Measurements from ENCODE around the gene SLC25A47.

Gene SLC25A47

DNA sequence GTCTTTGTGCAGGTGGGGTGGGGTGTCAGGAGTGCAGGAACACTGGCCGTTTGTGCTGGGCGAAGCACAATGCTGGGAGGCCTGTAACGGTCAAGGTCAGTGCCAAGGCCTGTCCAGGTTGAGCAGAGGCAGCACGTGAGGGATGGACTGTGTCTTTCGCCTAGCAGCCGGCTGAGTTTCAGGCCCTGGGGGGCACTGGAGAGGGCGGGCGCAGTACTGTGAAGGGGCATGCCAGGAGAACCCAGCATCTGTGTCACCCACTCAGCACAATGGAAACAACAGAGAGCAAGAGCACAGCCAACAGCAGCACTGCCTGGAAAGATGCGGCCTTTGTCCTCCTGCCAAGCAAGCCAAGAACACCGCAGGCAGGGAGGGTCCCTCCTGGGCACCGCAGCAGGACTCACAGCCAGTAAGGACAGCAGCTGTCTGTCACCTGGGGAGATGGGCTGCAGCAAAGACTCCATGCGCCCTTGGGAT lies 25.2 kb downstream of the SLC25A47 start:
- ChIA-PET CTCF (interaction anchor here (4.0 kb wide), 1 partner anchor 13 kb away, joined by 16 read pairs; no protein-coding TSS in a partner anchor), POLR2A (no interaction called here)
- TF ChIP-seq, protein P1, sequence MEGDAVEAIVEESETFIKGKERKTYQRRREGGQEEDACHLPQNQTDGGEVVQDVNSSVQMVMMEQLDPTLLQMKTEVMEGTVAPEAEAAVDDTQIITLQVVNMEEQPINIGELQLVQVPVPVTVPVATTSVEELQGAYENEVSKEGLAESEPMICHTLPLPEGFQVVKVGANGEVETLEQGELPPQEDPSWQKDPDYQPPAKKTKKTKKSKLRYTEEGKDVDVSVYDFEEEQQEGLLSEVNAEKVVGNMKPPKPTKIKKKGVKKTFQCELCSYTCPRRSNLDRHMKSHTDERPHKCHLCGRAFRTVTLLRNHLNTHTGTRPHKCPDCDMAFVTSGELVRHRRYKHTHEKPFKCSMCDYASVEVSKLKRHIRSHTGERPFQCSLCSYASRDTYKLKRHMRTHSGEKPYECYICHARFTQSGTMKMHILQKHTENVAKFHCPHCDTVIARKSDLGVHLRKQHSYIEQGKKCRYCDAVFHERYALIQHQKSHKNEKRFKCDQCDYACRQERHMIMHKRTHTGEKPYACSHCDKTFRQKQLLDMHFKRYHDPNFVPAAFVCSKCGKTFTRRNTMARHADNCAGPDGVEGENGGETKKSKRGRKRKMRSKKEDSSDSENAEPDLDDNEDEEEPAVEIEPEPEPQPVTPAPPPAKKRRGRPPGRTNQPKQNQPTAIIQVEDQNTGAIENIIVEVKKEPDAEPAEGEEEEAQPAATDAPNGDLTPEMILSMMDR (IDR thresholded peaks at IDR 0.05; ENCODE audit: control extremely low read depth, extremely low read depth, low read depth, missing control alignments) = no peak
- DNase-seq (ENCODE audit: extremely low spot score) = no peak

DNA sequence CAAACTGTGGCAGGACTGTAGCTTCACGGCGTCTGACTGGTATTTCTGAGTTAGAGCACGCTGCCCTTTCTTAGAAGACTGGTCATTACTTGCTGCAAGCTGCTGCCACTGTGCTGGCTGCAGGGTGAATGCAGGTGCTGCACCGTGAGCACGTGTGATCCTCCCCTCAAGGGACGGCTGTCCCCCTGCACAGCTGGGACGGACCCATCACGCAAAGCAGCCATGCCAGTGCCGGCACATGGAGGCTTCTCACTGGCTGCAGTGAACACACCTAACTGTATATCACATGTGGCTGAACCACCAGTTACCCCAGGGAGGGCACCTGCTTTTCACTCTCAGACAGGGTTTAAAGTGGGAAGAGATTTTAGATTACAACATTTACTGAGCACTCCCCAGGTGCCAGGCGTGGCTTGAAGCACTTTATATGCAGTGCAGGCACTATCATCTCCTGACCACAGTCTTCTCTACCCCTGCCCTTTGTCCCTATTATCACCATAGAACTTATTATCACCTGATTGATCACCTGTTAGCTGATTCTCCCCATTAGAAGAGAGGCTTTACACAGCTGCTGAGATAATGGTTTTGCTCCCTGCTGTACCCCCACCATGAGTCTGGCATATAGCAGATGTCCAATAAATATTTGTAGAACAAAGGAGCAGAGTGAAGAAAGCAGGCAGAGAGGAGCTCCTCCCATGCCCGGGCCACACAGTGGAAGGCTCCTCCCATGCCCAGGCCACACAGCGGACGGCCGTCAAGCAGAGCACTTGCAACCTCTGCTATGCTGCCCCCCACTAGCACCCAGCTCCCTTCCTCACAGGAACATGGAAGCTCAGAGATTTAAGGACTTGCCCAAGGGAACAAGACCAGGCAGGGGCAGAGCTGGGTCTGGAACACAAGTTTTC lies 25.9 kb downstream of the SLC25A47 start:
- POLR2A ChIA-PET = no interaction called here
- CTCF ChIA-PET = interaction anchor here (1.2 to 4.0 kb wide), 3 partner anchors 13 to 51 kb away, joined by 3 to 16 read pairs (median 4); a partner anchor contains a TSS

DNA sequence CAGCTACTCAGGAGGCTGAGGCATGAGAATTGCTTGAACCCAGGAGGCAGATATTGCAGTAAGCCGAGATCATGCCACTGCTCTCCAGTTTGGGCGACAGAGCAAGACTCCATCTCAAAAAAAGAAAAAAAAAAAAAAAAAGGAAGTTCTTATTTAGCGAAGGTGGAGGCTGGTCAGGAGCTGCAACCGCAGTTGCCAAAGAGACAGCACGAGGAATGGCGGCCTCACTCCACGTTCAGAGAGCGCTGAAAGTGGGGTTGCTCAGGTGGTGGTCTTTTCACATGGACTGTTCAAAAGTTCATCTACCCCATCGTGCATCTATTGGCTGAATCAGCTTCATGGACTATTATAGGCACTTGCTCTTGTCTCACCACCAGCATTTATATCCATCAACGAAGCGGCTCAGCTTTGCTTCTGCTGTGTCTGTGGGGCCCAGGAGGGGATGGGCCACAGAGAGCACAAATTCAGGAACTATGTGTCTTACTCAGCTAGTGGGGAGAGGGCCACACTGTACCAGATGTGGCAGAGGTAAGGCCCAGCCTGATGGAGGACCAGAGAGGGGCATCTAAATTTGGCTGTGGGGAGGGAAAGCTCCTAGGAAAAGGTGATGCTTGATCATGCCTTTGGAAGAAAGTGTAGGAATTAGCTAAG lies 27.3 kb downstream of the SLC25A47 start:
- POLR2A ChIA-PET = interaction anchor here (0.6 kb wide), 1 partner anchor 74 kb away, joined by 7 read pairs; no protein-coding TSS in a partner anchor
- DNase-seq (ENCODE audit: extremely low spot score) = no peak
- CTCF ChIA-PET = interaction anchor here (0.7 to 4.0 kb wide), 7 partner anchors 9 to 66 kb away, joined by 3 to 16 read pairs (median 3); no protein-coding TSS in a partner anchor
- TF ChIP-seq, protein P1 (IDR thresholded peaks at IDR 0.05; ENCODE audit: control extremely low read depth, extremely low read depth, low read depth, missing control alignments) = no peak

More for the DNA sequence above, 25.9 kb downstream of the SLC25A47 start:
- no peak for DNase-seq (ENCODE audit: extremely low spot score)
- TF ChIP-seq, protein P1 (IDR thresholded peaks at IDR 0.05; ENCODE audit: control extremely low read depth, extremely low read depth, low read depth, missing control alignments) = no peak

GRCh38 chr14:100350986-100351385 lies 27.8 kb downstream of the SLC25A47 start:
- ChIA-PET POLR2A (no interaction called here), CTCF (interaction anchor here (0.7 to 1.7 kb wide), 5 partner anchors 10 to 66 kb away, joined by 3 to 6 read pairs (median 3); no protein-coding TSS in a partner anchor)
- no peak for DNase-seq (ENCODE audit: extremely low spot score)
- TF ChIP-seq, protein P1 (IDR thresholded peaks at IDR 0.05; ENCODE audit: control extremely low read depth, extremely low read depth, low read depth, missing control alignments) = no peak

DNA sequence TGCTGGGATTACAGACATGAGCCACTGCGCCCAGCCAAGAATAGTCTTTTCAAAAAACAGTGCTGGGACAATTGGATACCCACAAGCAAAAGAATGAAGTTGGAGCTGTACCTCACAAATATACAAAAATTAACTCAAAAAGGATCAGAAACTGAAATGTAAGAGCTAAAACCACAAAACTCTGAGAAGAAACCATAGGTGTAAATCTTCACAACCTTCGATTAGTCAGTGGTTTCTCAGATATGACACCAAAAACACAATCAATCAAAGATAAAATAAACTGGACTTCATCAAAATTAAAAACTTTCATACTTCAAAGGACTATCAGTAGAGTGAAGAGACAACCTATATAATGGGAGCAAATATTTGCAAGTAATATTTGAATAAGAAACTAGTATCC lies 35.3 kb downstream of the SLC25A47 start:
- TF ChIP-seq, protein P1 (IDR thresholded peaks at IDR 0.05; ENCODE audit: control extremely low read depth, extremely low read depth, low read depth, missing control alignments) = no peak
- ChIA-PET CTCF (no interaction called here), POLR2A (no interaction called here)
- no peak for DNase-seq (ENCODE audit: extremely low spot score)

DNA sequence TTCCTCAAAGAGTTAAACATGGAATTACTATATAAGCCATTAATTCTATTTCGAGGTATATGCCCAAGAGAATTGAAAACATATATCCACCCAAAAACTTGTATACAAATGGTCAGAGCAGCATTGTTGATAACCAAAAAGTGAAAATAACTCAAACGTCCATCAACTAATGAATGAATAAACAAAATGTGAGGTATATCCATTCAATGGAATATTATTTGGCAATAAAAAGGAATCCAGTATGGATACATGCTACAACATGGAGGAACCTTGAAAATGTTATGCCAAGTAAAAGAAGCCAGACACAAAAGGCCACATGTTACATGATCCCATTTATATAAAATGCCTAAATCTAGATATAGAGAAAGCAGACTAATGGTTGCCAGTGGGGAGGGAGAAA lies 36.0 kb downstream of the SLC25A47 start:
- ChIA-PET CTCF (no interaction called here), POLR2A (no interaction called here)
- no peak for DNase-seq (ENCODE audit: extremely low spot score)
- TF ChIP-seq, protein P1 (IDR thresholded peaks at IDR 0.05; ENCODE audit: control extremely low read depth, extremely low read depth, low read depth, missing control alignments) = no peak

Measured in GM10248 (cell line).